WTC11 (cell line): ENCODE measurements around the gene NOL4L. TPM values are rescaled to one million over a fixed set of nuclear protein-coding genes. Genes with fewer than 3 reads are reported as not detected.
A peak's percentile ranks its signal among the peaks of the same experiment; 100 is the strongest.

Experiments used
- ATAC-seq: fragments of 200-7000 bp; cut with Tn5 transposase; 2 replicates; pipeline ENCODE4 v1.10.0; 2021; ENCODE audit warnings: mild to moderate bottlenecking, moderate library complexity
- CTCF ChIA-PET: fragments of 300-600 bp; sonication (Branson Sonifier 250); formaldehyde crosslinking; loops from one replicate; lab custom pipeline; 2021; ENCODE audit warnings: antibody characterized with exemption; lab: Charles Lee
- POLR2A ChIA-PET: fragments of 350-600 bp; sonication (Branson Sonifier 250); formaldehyde crosslinking; loops from one replicate; lab custom pipeline; 2021; ENCODE audit warnings: antibody characterized with exemption; lab: Charles Lee
- DNase-seq: peaks from one replicate; pipeline ENCODE4 v3.0.0; 2021; ENCODE audit warnings: low spot score
- H3K27ac Mint-ChIP-seq: 2 replicates; pipeline ENCODE4 v1.8.0; 2021; ENCODE audit warnings: mixed read lengths
- H3K27me3 Mint-ChIP-seq: 2 replicates; pipeline ENCODE4 v1.8.0; 2021; ENCODE audit warnings: low read depth, mild to moderate bottlenecking, moderate library complexity, mixed read lengths
- H3K36me3 Mint-ChIP-seq: 2 replicates; pipeline ENCODE4 v1.8.0; 2021; ENCODE audit warnings: mixed read lengths
- H3K4me1 Mint-ChIP-seq: 2 replicates; pipeline ENCODE4 v1.8.0; 2022; ENCODE audit warnings: mixed read lengths
- H3K4me3 Mint-ChIP-seq: 2 replicates; pipeline ENCODE4 v1.8.0; 2021; ENCODE audit warnings: mild to moderate bottlenecking, moderate library complexity, mixed read lengths
- H3K9me3 Mint-ChIP-seq: 2 replicates; pipeline ENCODE4 v1.8.0; 2021; ENCODE audit warnings: mixed read lengths
- ATF2 ChIP-seq: sonication (generic); formaldehyde crosslinking; IDR thresholded peaks from 2 replicates; pipeline ENCODE4 v1.8.1; 2022; ENCODE audit warnings: low read depth, missing genetic modification reagents, borderline replicate concordance
- E2F5 ChIP-seq: sonication (generic); formaldehyde crosslinking; IDR thresholded peaks from 2 replicates; pipeline ENCODE4 v1.8.1; 2022; ENCODE audit warnings: mild to moderate bottlenecking, moderate library complexity, missing genetic modification reagents
- ERG ChIP-seq: fragments of 250-450 bp; sonication (Bioruptor Pico); IDR thresholded peaks from 2 replicates; pipeline ENCODE4 v1.8.0; 2021; ENCODE audit warnings: mild to moderate bottlenecking
- ESRRA ChIP-seq: sonication (generic); formaldehyde crosslinking; IDR thresholded peaks from 2 replicates; pipeline ENCODE4 v1.8.1; 2022; ENCODE audit warnings: mild to moderate bottlenecking, missing genetic modification reagents, borderline replicate concordance
- FOXP1 ChIP-seq: sonication (generic); formaldehyde crosslinking; IDR thresholded peaks from 2 replicates; pipeline ENCODE4 v1.8.0; 2022; ENCODE audit warnings: missing genetic modification reagents, mild to moderate bottlenecking, moderate library complexity, borderline replicate concordance
- GTF2I ChIP-seq: fragments of 250-450 bp; sonication (Bioruptor Pico); conservative IDR thresholded peaks from 2 replicates; pipeline ENCODE4 v1.4.0; 2021; ENCODE audit warnings: mild to moderate bottlenecking
- KAT7 ChIP-seq: sonication (generic); formaldehyde crosslinking; IDR thresholded peaks from 2 replicates; pipeline ENCODE4 v1.8.1; 2023; ENCODE audit warnings: missing genetic modification reagents, mild to moderate bottlenecking, borderline replicate concordance
- MAX ChIP-seq: sonication (generic); formaldehyde crosslinking; IDR thresholded peaks from 2 replicates; pipeline ENCODE4 v1.8.0; 2022; ENCODE audit warnings: mild to moderate bottlenecking, missing genetic modification reagents
- NFATC4 ChIP-seq: fragments of 250-450 bp; sonication (Bioruptor Pico); IDR thresholded peaks from 2 replicates; pipeline ENCODE4 v1.9.0; 2021; ENCODE audit warnings: mild to moderate bottlenecking
- NFYB ChIP-seq: sonication (generic); formaldehyde crosslinking; conservative IDR thresholded peaks from 2 replicates; pipeline ENCODE4 v1.8.0; 2022; ENCODE audit warnings: low read depth, missing genetic modification reagents
- PRRX2 ChIP-seq: fragments of 250-450 bp; sonication (Bioruptor Pico); IDR thresholded peaks from 2 replicates; pipeline ENCODE4 v1.8.0; 2021; ENCODE audit warnings: mild to moderate bottlenecking
- TEAD1 ChIP-seq: sonication (generic); formaldehyde crosslinking; IDR thresholded peaks from 2 replicates; pipeline ENCODE4 v1.8.0; 2022; ENCODE audit warnings: mild to moderate bottlenecking, missing genetic modification reagents
- USF1 ChIP-seq: sonication (generic); formaldehyde crosslinking; IDR thresholded peaks from 2 replicates; pipeline ENCODE4 v1.8.0; 2022; ENCODE audit warnings: mild to moderate bottlenecking, missing genetic modification reagents
- ZNF121 ChIP-seq: sonication (generic); formaldehyde crosslinking; IDR thresholded peaks from 2 replicates; pipeline ENCODE4 v1.8.0; 2023; ENCODE audit warnings: missing genetic modification reagents
- ZNF138 ChIP-seq: sonication (generic); formaldehyde crosslinking; conservative IDR thresholded peaks from 2 replicates; pipeline ENCODE4 v1.8.1; 2022; ENCODE audit warnings: mild to moderate bottlenecking, moderate library complexity, missing genetic modification reagents
- ZNF219 ChIP-seq: sonication (generic); formaldehyde crosslinking; IDR thresholded peaks from 2 replicates; pipeline ENCODE4 v1.8.0; 2023; ENCODE audit warnings: missing genetic modification reagents, mild to moderate bottlenecking, borderline replicate concordance
- ZNF232 ChIP-seq: sonication (generic); formaldehyde crosslinking; IDR thresholded peaks from 2 replicates; pipeline ENCODE4 v1.8.0; 2022; ENCODE audit warnings: mild to moderate bottlenecking, missing genetic modification reagents
- ZNF263 ChIP-seq: sonication (generic); formaldehyde crosslinking; IDR thresholded peaks from 2 replicates; pipeline ENCODE4 v1.8.1; 2022; ENCODE audit warnings: low read depth, mild to moderate bottlenecking, moderate library complexity, missing genetic modification reagents
- ZNF281 ChIP-seq: sonication (generic); formaldehyde crosslinking; IDR thresholded peaks from 2 replicates; pipeline ENCODE4 v1.8.0; 2023; ENCODE audit warnings: mild to moderate bottlenecking, missing genetic modification reagents
- total RNA-seq: library from RNA; stranded (reverse); gene quantifications from 3 replicates; pipeline ENCODE4 v1.2.3, GENCODE V29; 2021

Gene NOL4L
- total RNA-seq, 1 experiment from 2014 or later: 29.0 TPM

GRCh38 chr20:32623667-32624157 is 38.6 kb upstream of the NOL4L start:
- DNase-seq: peak; percentile 59
- ChIA-PET CTCF (interaction anchor here (0.6 to 2.5 kb wide), 5 partner anchors 19 to 108 kb away, joined by 3 to 6 read pairs (median 3); no protein-coding TSS in a partner anchor), POLR2A (interaction anchor here (0.5 kb wide), 1 partner anchor 27 kb away, joined by 3 read pairs; no protein-coding TSS in a partner anchor)

GRCh38 chr20:32622585-32623468 is 37.7 kb upstream of the NOL4L start:
- Mint-ChIP-seq H3K27me3 (no peaks in the 10 kb centered on the region), H3K9me3 (no peaks in the 10 kb centered on the region), H3K4me1 (peaks cover 14% of the 10 kb centered on the region), H3K36me3 (no peaks in the 10 kb centered on the region), H3K4me3 (no peak overlapping the region), H3K27ac (no peak overlapping the region)
- POLR2A ChIA-PET: interaction anchor here (0.5 kb wide), 1 partner anchor 28 kb away, joined by 3 read pairs; no protein-coding TSS in a partner anchor
- TF ChIP-seq ZNF121 (CRISPR knock-in tag) (peak; percentile 35; the same call in 1 of the 2 replicates), NFYB (CRISPR knock-in tag) (no peak), ZNF232 (no peak)
- CTCF ChIA-PET: interaction anchor here (0.6 to 2.5 kb wide), 4 partner anchors 30 to 107 kb away, joined by 3 to 6 read pairs (median 4); no protein-coding TSS in a partner anchor
- DNase-seq: no peak
- no peak for ATAC-seq

More at GRCh38 chr20:32623667-32624157, 38.6 kb upstream of the NOL4L start:
- no peaks in the 10 kb centered on the region for H3K36me3 Mint-ChIP-seq
- H3K4me3 Mint-ChIP-seq: no peak overlapping the region
- peaks cover 19% of the 10 kb centered on the region for H3K4me1 Mint-ChIP-seq
- H3K27ac Mint-ChIP-seq: no peak overlapping the region
- peak; percentile 60 for ATAC-seq
- no peak for TF ChIP-seq NFATC4 (CRISPR knock-in tag)
- 0 out of 2 replicates have a peak, but pooled peaks have one; percentile 20 for TF ChIP-seq MAX (CRISPR knock-in tag)
- no peak for TF ChIP-seq ERG (CRISPR knock-in tag)
- H3K9me3 Mint-ChIP-seq: no peaks in the 10 kb centered on the region
- no peaks in the 10 kb centered on the region for H3K27me3 Mint-ChIP-seq

GRCh38 chr20:32621891-32622584 is 36.9 kb upstream of the NOL4L start:
- H3K4me1 Mint-ChIP-seq: peaks cover 9% of the 10 kb centered on the region
- CTCF ChIA-PET: interaction anchor here (0.5 to 2.5 kb wide), 2 partner anchors 97 to 165 kb away, joined by 4 to 6 read pairs; no protein-coding TSS in a partner anchor
- no peak overlapping the region for H3K4me3 Mint-ChIP-seq
- ATAC-seq (no peak), DNase-seq (no peak)
- H3K27me3 Mint-ChIP-seq: no peaks in the 10 kb centered on the region
- no peaks in the 10 kb centered on the region for H3K9me3 Mint-ChIP-seq
- H3K36me3 Mint-ChIP-seq: no peaks in the 10 kb centered on the region
- H3K27ac Mint-ChIP-seq: no peak overlapping the region
- POLR2A ChIA-PET: no interaction called here
- TF ChIP-seq ZNF281 (CRISPR knock-in tag): no peak
- TF ChIP-seq USF1 (CRISPR knock-in tag): no peak
- no peak for TF ChIP-seq ATF2 (CRISPR knock-in tag)
- no peak for TF ChIP-seq MAX (CRISPR knock-in tag)
- no peak for TF ChIP-seq ZNF263
- TF ChIP-seq FOXP1: no peak
- no peak for TF ChIP-seq ZNF138
- no peak for TF ChIP-seq GTF2I (CRISPR knock-in tag)
- no peak for TF ChIP-seq ZNF219
- no peak for TF ChIP-seq TEAD1 (CRISPR knock-in tag)
- no peak for TF ChIP-seq PRRX2 (CRISPR knock-in tag)
- no peak for TF ChIP-seq KAT7
- no peak for TF ChIP-seq E2F5
- no peak for TF ChIP-seq ESRRA (CRISPR knock-in tag)
